SU-DHL-6 (cell line): ENCODE results near the gene SORCS2.

ENCODE experiments used
- CTCF ChIP-seq: fragments of 200-600 bp; sonication (generic); IDR thresholded peaks from one replicate; pipeline ENCODE4 v1.5.1; 2017; ENCODE audit warnings: antibody characterized with exemption, mild to moderate bottlenecking, low read length, moderate library complexity; ENCODE audit not compliant: insufficient read depth, poor library complexity, severe bottlenecking
- EZH2phosphoT487 ChIP-seq: fragments of 200-600 bp; sonication (generic), shearing (Covaris generic); conservative IDR thresholded peaks from 2 replicates; pipeline ENCODE4 v1.6.1; 2018; ENCODE audit warnings: mild to moderate bottlenecking, antibody characterized with exemption, low read length, moderate library complexity, mixed read lengths

GRCh38 chr4:7295911-7296660 is 103.7 kb downstream of the SORCS2 start:
- TF ChIP-seq EZH2phosphoT487 (no peak), CTCF (no peak)
